Thyroid gland (tissue), 4 donors: ENCODE data around the gene PSD4. TPM values are rescaled to one million over a fixed set of nuclear protein-coding genes. Genes with fewer than 3 reads are reported as not detected.

Experiments
- DNase-seq, 2 donors: peaks; one replicate each; pipeline ENCODE4 v3.0.0-alpha.2; 2019
- H3K27ac ChIP-seq, 3 donors: fragments of 200-600 bp; sonication (generic); 1 replicate in 2 of 3; 2 replicates in 1 of 3; pipeline ENCODE4 v1.5.1; 2016 to 2019; ENCODE audit warnings: mild to moderate bottlenecking in 1 of 3, moderate library complexity in 1 of 3
- H3K27me3 ChIP-seq: fragments of 200-600 bp; sonication (generic); one replicate; pipeline ENCODE4 v1.5.1; 2019
- H3K36me3 ChIP-seq, 2 donors: fragments of 200-600 bp; sonication (generic); one replicate each; pipeline ENCODE4 v1.5.1; 2016 to 2019
- H3K4me1 ChIP-seq, 2 donors: fragments of 200-600 bp; sonication (generic); one replicate each; pipeline ENCODE4 v1.5.1; 2017 to 2019
- H3K4me3 ChIP-seq, 3 donors: fragments of 200-600 bp; sonication (generic); replicated peaks in 1 of 3; 1 replicate in 2 of 3; 2 replicates in 1 of 3; pipeline ENCODE4 v1.5.1; 2016; ENCODE audit warnings: mild to moderate bottlenecking in 1 of 3
- H3K9me3 ChIP-seq: fragments of 200-600 bp; sonication (generic); one replicate; pipeline ENCODE4 v1.5.1; 2017
- CTCF ChIP-seq, 6 experiments: fragments of 200-600 bp in 3 of 6; fragments of 450-650 bp in 3 of 6; sonication (generic) in 3 of 6; IDR thresholded peaks; one replicate each; pipeline ENCODE4 v1.5.1; 2016 to 2019; ENCODE audit warnings: antibody characterized with exemption in 6 of 6, mild to moderate bottlenecking in 2 of 6, inconsistent platforms in 1 of 6, moderate library complexity in 1 of 6
- POLR2A ChIP-seq, 2 donors: fragments of 450-650 bp; IDR thresholded peaks; one replicate each; pipeline ENCODE4 v1.6.1; 2017; ENCODE audit warnings: antibody characterized with exemption in 2 of 2, mild to moderate bottlenecking in 2 of 2, moderate library complexity in 1 of 2
- WGBS, 2 donors: methylation state at CpG; one replicate each; pipeline ENCODE4 v1.1.5; 2017; 5-methylcytosine and 5-hydroxymethylcytosine counted together
- intact Hi-C: fragments of 100-400 bp; cut with DNase I; formaldehyde crosslinking; loops from one replicate; pipeline ENCODE4 v1.15.1; 2023
- total RNA-seq, 4 donors: library from RNA; depleted of rRNA; stranded (reverse); fragments of >200 nt; gene quantifications; one replicate each; pipeline ENCODE4 v1.2.3, GENCODE V29; 2016

Gene PSD4
- total RNA-seq, 4 donors from 2014 or later: 63.7 to 136 (median 111) TPM

- Histone ChIP-seq H3K36me3 (no peaks in the 10 kb centered on the region), H3K9me3 (no peaks in the 10 kb centered on the region), H3K27me3 (no peaks in the 10 kb centered on the region), H3K4me1 (no peaks in the 10 kb centered on the region), H3K4me3 (no peak overlapping the region), H3K27ac (no peak overlapping the region)
- WGBS, 2 donors: 83% methylated on average over 7 to 8 of the region's 8 CpGs
- intact Hi-C loops: no loop called here
- DNase-seq: no peak
- TF ChIP-seq POLR2A (IDR thresholded peaks at IDR 0.05): no peak
- TF ChIP-seq CTCF (IDR thresholded peaks at IDR 0.05): no peak
Observed at GRCh38 chr2:113148606-113149552, 24.9 kb upstream of the PSD4 start.

GRCh38 chr2:113149553-113150257 is 24.1 kb upstream of the PSD4 start:
- DNase-seq: peak; percentile 45 to 56
- Histone ChIP-seq H3K9me3 (no peaks in the 10 kb centered on the region), H3K27ac (no peak overlapping the region), H3K4me3 (no peak overlapping the region), H3K36me3 (no peaks in the 10 kb centered on the region), H3K27me3 (no peaks in the 10 kb centered on the region), H3K4me1 (no peaks in the 10 kb centered on the region)
- intact Hi-C loops: no loop called here
- TF ChIP-seq POLR2A (IDR thresholded peaks at IDR 0.05): no peak
- TF ChIP-seq CTCF (IDR thresholded peaks at IDR 0.05): no peak
- 88 to 92% methylated on average over 1 of the region's 1 CpG for WGBS, 2 donors

GRCh38 chr2:113150258-113150601 is 23.5 kb upstream of the PSD4 start:
- Histone ChIP-seq H3K4me1 (no peaks in the 10 kb centered on the region), H3K36me3 (no peaks in the 10 kb centered on the region), H3K27ac (no peak overlapping the region), H3K27me3 (no peaks in the 10 kb centered on the region), H3K9me3 (no peaks in the 10 kb centered on the region), H3K4me3 (no peak overlapping the region)
- intact Hi-C loops: no loop called here
- TF ChIP-seq CTCF (IDR thresholded peaks at IDR 0.05) (no peak), POLR2A (IDR thresholded peaks at IDR 0.05) (no peak)
- 82 to 85% methylated on average over 5 of the region's 5 CpGs for WGBS, 2 donors
- DNase-seq: no peak

GRCh38 chr2:113155331-113155730 is 18.4 kb upstream of the PSD4 start:
- no peaks in the 10 kb centered on the region for H3K36me3 ChIP-seq
- 93 to 94% methylated on average over 5 of the region's 5 CpGs for WGBS, 2 donors
- intact Hi-C loops: no loop called here

More at GRCh38 chr2:113155331-113155730, 18.4 kb upstream of the PSD4 start:
- Histone ChIP-seq H3K27me3 (no peaks in the 10 kb centered on the region), H3K4me3 (no peak overlapping the region), H3K27ac (no peak overlapping the region), H3K9me3 (no peaks in the 10 kb centered on the region), H3K4me1 (peaks cover 9 to 22% of the 10 kb centered on the region in 2 donors)
- TF ChIP-seq CTCF (IDR thresholded peaks at IDR 0.05): no peak
- no peak for TF ChIP-seq POLR2A (IDR thresholded peaks at IDR 0.05)
- no peak for DNase-seq
